KG1 (cell line): ENCODE measurements around the gene KLHL25.
"Not testable (repeated sequence)": the region's sequence is repeated elsewhere in the genome, so short reads cannot be mapped to it uniquely, and the experiment has no call there.

Experiments
- DNase-seq: peaks from one replicate; lab custom pipeline; 2025; lab: John Stamatoyannopoulos, UW

Gene KLHL25

GRCh38 chr15:85794598-85795336 lies at the start of gene KLHL25:
TSS of gene KLHL25 (minus strand) at chr15:85794925. CDS start at chr15:85769810, 25,115 bp downstream.
- DNase-seq = peak; percentile 74

GRCh38 chr15:85840802-85841152 lies 46.1 kb upstream of the KLHL25 start:
- no peak for DNase-seq

GRCh38 chr15:85840079-85840801 lies 45.5 kb upstream of the KLHL25 start:
- DNase-seq = peak; percentile 50

GRCh38 chr15:85839643-85840042 lies 44.9 kb upstream of the KLHL25 start:
- DNase-seq = no peak

GRCh38 chr15:85838655-85839054 lies 43.9 kb upstream of the KLHL25 start:
- no peak for DNase-seq

- DNase-seq = no peak
Measured at GRCh38 chr15:85837881-85838280, 43.2 kb upstream of the KLHL25 start.

GRCh38 chr15:85837011-85837433 lies 42.3 kb upstream of the KLHL25 start:
- no peak for DNase-seq

GRCh38 chr15:85834651-85835050 lies 39.9 kb upstream of the KLHL25 start:
- no peak for DNase-seq

GRCh38 chr15:85832394-85832793 lies 37.7 kb upstream of the KLHL25 start:
- no peak for DNase-seq

- DNase-seq = no peak
Measured at GRCh38 chr15:85831415-85832113, 36.8 kb upstream of the KLHL25 start.

GRCh38 chr15:85829754-85830153 lies 35.0 kb upstream of the KLHL25 start:
- DNase-seq = not testable (repeated sequence)

GRCh38 chr15:85828874-85829273 lies 34.1 kb upstream of the KLHL25 start:
- DNase-seq = no peak

- DNase-seq = no peak
Measured at GRCh38 chr15:85828126-85828525, 33.4 kb upstream of the KLHL25 start.

- no peak for DNase-seq
Measured at GRCh38 chr15:85826756-85827515, 32.2 kb upstream of the KLHL25 start.

GRCh38 chr15:85825719-85826118 lies 31.0 kb upstream of the KLHL25 start:
- DNase-seq = no peak

- DNase-seq = no peak
Measured at GRCh38 chr15:85825118-85825517, 30.4 kb upstream of the KLHL25 start.

- no peak for DNase-seq
Measured at GRCh38 chr15:85821545-85821944, 26.8 kb upstream of the KLHL25 start.

GRCh38 chr15:85819938-85820337 lies 25.2 kb upstream of the KLHL25 start:
- no peak for DNase-seq

- DNase-seq = no peak
Measured at GRCh38 chr15:85813234-85813633, 18.5 kb upstream of the KLHL25 start.

GRCh38 chr15:85810075-85810474 lies 15.3 kb upstream of the KLHL25 start:
- no peak for DNase-seq

GRCh38 chr15:85805420-85805819 lies 10.7 kb upstream of the KLHL25 start:
- no peak for DNase-seq

- DNase-seq = no peak
Measured at GRCh38 chr15:85804481-85805170, 9.9 kb upstream of the KLHL25 start.
